Breast epithelium (tissue), 4 donors: Measurements from ENCODE around the gene SPOPL. TPM values are rescaled to one million over a fixed set of nuclear protein-coding genes. Genes with fewer than 3 reads are reported as not detected.
A peak's percentile ranks its signal among the peaks of the same experiment; 100 is the strongest.

Experiments
- DNase-seq, 2 donors: peaks; one replicate each; pipeline ENCODE4 v3.0.0-alpha.2; 2019; ENCODE audit warnings: low spot score in 2 of 2
- H3K27ac ChIP-seq, 2 donors: fragments of 200-600 bp; sonication (generic) in 1 of 2; one replicate each; pipeline ENCODE4 v1.5.1; 2016 to 2019; ENCODE audit warnings: mild to moderate bottlenecking in 1 of 2
- H3K27me3 ChIP-seq, 2 donors: fragments of 200-600 bp; sonication (generic) in 1 of 2; one replicate each; pipeline versions ENCODE4 v1.5.1 to v1.6.0; 2017 to 2019; ENCODE audit warnings: control low read depth in 1 of 2, mild to moderate bottlenecking in 1 of 2
- H3K36me3 ChIP-seq: fragments of 200-600 bp; one replicate; pipeline ENCODE4 v1.5.1; 2019
- H3K4me1 ChIP-seq, 2 donors: fragments of 200-600 bp; sonication (generic); one replicate each; pipeline ENCODE4 v1.5.1; 2016 to 2019; ENCODE audit warnings: control low read depth in 1 of 2
- H3K4me3 ChIP-seq, 3 donors: fragments of 200-600 bp; sonication (generic); 1 replicate in 2 of 3; 2 replicates in 1 of 3; pipeline ENCODE4 v1.5.1; 2016 to 2019; ENCODE audit warnings: mild to moderate bottlenecking in 3 of 3, moderate library complexity in 2 of 3
- H3K9me3 ChIP-seq, 2 donors: fragments of 200-600 bp; sonication (generic) in 1 of 2; one replicate each; pipeline ENCODE4 v1.5.1; 2016 to 2019; ENCODE audit warnings: control low read depth in 1 of 2
- CTCF ChIP-seq, 3 donors: fragments of 450-650 bp; IDR thresholded peaks; one replicate each; pipeline ENCODE4 v1.5.1; 2016 to 2017; ENCODE audit warnings: antibody characterized with exemption in 3 of 3, mild to moderate bottlenecking in 3 of 3, moderate library complexity in 3 of 3
- POLR2A ChIP-seq: fragments of 450-650 bp; IDR thresholded peaks from one replicate; pipeline ENCODE4 v1.6.1; 2016; ENCODE audit warnings: antibody characterized with exemption, mild to moderate bottlenecking, moderate library complexity
- POLR2AphosphoS5 ChIP-seq, 3 donors: sonication (generic); formaldehyde crosslinking; IDR thresholded peaks; one replicate each; pipeline ENCODE4 v1.6.1; 2017; ENCODE audit warnings: antibody characterized with exemption in 3 of 3
- intact Hi-C: fragments of 100-400 bp; cut with DNase I; formaldehyde crosslinking; loops from one replicate; pipeline ENCODE4 v1.15.1; 2023; ENCODE audit warnings: low total_unique reads
- total RNA-seq, 3 donors: library from RNA; depleted of rRNA; stranded (reverse); fragments of >200 nt; gene quantifications; one replicate each; pipeline ENCODE4 v1.1.0, GENCODE V29; 2016

The SPOPL gene
- total RNA-seq, 3 donors from 2014 or later = 25.3 to 71.4 (median 49.2) TPM

GRCh38 chr2:138504546-138505235, 3.1 kb downstream of the SPOPL start:
- no peaks in the 10 kb centered on the region for H3K4me1 ChIP-seq
- DNase-seq = no peak
- TF ChIP-seq CTCF (IDR thresholded peaks at IDR 0.05) (no peak), POLR2AphosphoS5 (IDR thresholded peaks at IDR 0.05) (no peak), POLR2A (no peak)
- no peaks in the 10 kb centered on the region for H3K36me3 ChIP-seq
- H3K27me3 ChIP-seq = no peaks in the 10 kb centered on the region
- intact Hi-C loops = no loop called here
- H3K9me3 ChIP-seq = no peaks in the 10 kb centered on the region
- H3K27ac ChIP-seq = peak overlapping the region; percentile 55 to 99
- H3K4me3 ChIP-seq = peak overlapping the region in 2 of 3 donors; percentile 84 to 94

GRCh38 chr2:138507267-138507666, 5.7 kb downstream of the SPOPL start:
- intact Hi-C loops = no loop called here
- H3K9me3 ChIP-seq = no peaks in the 10 kb centered on the region
- no peak for DNase-seq
- no peaks in the 10 kb centered on the region for H3K4me1 ChIP-seq
- no peaks in the 10 kb centered on the region for H3K36me3 ChIP-seq
- no peak overlapping the region for H3K4me3 ChIP-seq
- no peak for TF ChIP-seq POLR2A
- TF ChIP-seq CTCF (IDR thresholded peaks at IDR 0.05) = no peak
- no peak for TF ChIP-seq POLR2AphosphoS5 (IDR thresholded peaks at IDR 0.05)
- H3K27ac ChIP-seq = no peak overlapping the region
- H3K27me3 ChIP-seq = no peaks in the 10 kb centered on the region

GRCh38 chr2:138510319-138510718, 8.7 kb downstream of the SPOPL start:
- Histone ChIP-seq H3K27me3 (no peaks in the 10 kb centered on the region), H3K4me3 (no peak overlapping the region), H3K36me3 (no peaks in the 10 kb centered on the region), H3K4me1 (no peaks in the 10 kb centered on the region), H3K27ac (no peak overlapping the region), H3K9me3 (no peaks in the 10 kb centered on the region)
- intact Hi-C loops = no loop called here
- TF ChIP-seq POLR2AphosphoS5 (IDR thresholded peaks at IDR 0.05) (no peak), POLR2A (no peak), CTCF (IDR thresholded peaks at IDR 0.05) (no peak)
- DNase-seq = no peak

- Histone ChIP-seq H3K36me3 (no peaks in the 10 kb centered on the region), H3K4me3 (no peak overlapping the region), H3K27me3 (no peaks in the 10 kb centered on the region), H3K4me1 (no peaks in the 10 kb centered on the region), H3K9me3 (no peaks in the 10 kb centered on the region), H3K27ac (no peak overlapping the region)
- TF ChIP-seq CTCF (IDR thresholded peaks at IDR 0.05) (no peak), POLR2A (no peak), POLR2AphosphoS5 (IDR thresholded peaks at IDR 0.05) (no peak)
- no peak for DNase-seq
- intact Hi-C loops = no loop called here
Observed at GRCh38 chr2:138512672-138513071, 11.1 kb downstream of the SPOPL start.

GRCh38 chr2:138514173-138514572, 12.6 kb downstream of the SPOPL start:
- H3K36me3 ChIP-seq = no peaks in the 10 kb centered on the region
- intact Hi-C loops = no loop called here
- no peaks in the 10 kb centered on the region for H3K9me3 ChIP-seq
- no peak overlapping the region for H3K4me3 ChIP-seq
- no peak overlapping the region for H3K27ac ChIP-seq
- TF ChIP-seq POLR2AphosphoS5 (IDR thresholded peaks at IDR 0.05) = no peak
- no peak for TF ChIP-seq POLR2A
- TF ChIP-seq CTCF (IDR thresholded peaks at IDR 0.05) = no peak
- no peak for DNase-seq
- no peaks in the 10 kb centered on the region for H3K4me1 ChIP-seq
- H3K27me3 ChIP-seq = no peaks in the 10 kb centered on the region
